ENCODE data around the gene CAAP1.

DNA sequence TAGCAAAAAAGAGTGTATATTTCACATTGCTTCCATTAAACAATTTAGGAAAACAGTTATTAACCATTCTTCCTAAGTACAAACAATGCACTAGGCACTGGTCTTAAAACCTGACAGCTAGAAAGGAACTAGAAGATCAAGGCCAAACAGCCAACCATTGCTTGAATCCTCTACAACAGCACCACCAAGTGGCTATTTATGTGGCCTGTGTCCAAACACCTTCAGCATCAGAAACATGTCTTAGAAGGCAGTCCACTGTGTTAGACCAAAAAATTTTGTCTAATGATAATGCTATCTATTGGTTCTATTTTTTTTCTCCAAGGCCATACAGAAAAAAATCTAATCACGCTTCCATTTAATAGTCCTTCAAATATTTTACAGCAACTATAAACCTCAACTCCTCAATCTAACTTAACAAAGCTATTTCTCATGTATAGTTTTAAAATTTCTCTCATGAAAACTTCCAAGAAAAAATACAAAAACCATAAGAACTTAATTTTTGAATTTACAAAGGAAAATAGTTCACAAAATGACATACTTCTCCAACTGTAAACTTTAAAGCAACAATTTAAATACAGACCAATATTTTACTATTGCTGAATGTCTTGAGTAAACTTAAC lies 36.1 kb downstream of the CAAP1 start:
- TF ChIP-seq, protein P1, sequence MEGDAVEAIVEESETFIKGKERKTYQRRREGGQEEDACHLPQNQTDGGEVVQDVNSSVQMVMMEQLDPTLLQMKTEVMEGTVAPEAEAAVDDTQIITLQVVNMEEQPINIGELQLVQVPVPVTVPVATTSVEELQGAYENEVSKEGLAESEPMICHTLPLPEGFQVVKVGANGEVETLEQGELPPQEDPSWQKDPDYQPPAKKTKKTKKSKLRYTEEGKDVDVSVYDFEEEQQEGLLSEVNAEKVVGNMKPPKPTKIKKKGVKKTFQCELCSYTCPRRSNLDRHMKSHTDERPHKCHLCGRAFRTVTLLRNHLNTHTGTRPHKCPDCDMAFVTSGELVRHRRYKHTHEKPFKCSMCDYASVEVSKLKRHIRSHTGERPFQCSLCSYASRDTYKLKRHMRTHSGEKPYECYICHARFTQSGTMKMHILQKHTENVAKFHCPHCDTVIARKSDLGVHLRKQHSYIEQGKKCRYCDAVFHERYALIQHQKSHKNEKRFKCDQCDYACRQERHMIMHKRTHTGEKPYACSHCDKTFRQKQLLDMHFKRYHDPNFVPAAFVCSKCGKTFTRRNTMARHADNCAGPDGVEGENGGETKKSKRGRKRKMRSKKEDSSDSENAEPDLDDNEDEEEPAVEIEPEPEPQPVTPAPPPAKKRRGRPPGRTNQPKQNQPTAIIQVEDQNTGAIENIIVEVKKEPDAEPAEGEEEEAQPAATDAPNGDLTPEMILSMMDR (IDR thresholded peaks at IDR 0.05) = peak in 1 of 3 donors; percentile 10
- no peak for TF ChIP-seq POLR2A (IDR thresholded peaks at IDR 0.05)
- TF ChIP-seq EP300 (IDR thresholded peaks at IDR 0.05) = no peak
